NCI-H2196 (cell line): ENCODE measurements around the gene CEP85.
A peak's percentile ranks its signal among the peaks of the same experiment; 100 is the strongest.

ENCODE experiments used
- DNase-seq: peaks from one replicate; lab custom pipeline; 2025; ENCODE audit not compliant: unreplicated experiment; lab: John Stamatoyannopoulos, UW

The CEP85 gene

DNA sequence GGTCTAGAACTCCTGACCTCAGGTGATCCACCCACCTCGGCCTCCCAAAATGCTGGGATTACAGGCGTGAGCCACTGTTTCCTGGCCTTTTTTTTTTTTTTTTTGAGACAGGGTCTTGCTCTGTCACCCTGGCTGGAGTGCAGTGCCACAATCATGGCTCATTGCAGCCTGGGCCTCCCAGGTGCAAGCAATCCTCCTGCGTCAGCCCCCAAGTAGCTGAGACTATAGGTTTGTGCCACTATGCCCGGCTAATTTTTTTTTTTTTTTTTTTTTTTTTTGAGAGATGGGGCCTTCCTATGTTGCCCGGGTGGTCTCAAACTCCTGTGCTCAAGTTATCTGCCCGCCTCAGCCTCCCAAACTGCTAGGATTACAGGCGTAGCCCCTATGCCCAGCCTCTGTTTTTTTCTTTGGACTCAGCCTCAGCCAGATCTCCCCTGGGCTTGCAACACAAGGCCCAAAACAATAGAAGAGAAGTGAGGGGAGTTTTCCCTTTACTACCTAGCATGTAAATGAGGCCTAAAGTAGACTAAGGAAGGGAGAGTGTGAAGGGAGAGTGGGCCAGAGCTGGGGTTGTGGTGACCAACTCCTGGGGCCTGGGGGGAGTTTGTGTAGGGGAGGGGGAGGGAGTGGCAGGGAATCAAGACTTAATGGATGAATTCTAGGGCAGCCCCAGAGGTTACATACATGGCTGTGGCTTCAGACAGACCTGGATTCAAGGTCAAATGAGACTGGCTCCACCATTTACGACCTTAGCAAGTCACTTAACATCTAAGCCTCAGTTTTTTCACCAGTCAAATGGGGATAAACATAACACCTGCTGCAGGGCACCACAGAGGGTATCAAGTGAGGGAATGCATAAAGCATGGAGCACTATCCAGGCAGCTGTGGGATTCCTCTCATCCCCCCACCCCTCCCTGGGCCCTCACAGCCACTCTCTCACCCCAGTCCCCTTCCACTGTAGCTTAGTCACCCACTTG lies 82.2 kb downstream of the CEP85 start:
- no peak for DNase-seq

DNA sequence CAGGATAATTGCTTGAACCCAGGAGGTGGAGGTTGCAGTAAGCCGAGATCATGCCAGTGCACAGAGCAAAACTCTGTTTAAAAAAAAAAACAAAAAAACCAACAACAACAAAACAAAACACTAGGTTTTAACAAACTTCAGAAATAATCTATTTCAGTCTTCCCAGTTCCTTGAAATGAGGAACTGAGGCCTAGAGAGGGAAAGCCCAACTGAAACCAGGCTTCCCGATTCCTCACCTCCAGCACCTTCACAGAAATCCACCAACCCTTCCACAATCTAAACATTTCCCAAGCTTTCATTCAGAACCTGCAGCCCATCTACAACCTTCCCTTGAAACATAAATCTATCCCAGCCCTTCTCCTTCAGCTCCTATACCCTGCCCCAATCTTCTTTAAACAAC lies 83.1 kb downstream of the CEP85 start:
- no peak for DNase-seq

- no peak for DNase-seq
Observed at GRCh38 chr1:26317612-26318337, 83.8 kb downstream of the CEP85 start, which contains the start of gene CD52. CD52 (plus strand) TSS chr1:26317958; CDS start chr1:26318018, 60 bp downstream.

DNA sequence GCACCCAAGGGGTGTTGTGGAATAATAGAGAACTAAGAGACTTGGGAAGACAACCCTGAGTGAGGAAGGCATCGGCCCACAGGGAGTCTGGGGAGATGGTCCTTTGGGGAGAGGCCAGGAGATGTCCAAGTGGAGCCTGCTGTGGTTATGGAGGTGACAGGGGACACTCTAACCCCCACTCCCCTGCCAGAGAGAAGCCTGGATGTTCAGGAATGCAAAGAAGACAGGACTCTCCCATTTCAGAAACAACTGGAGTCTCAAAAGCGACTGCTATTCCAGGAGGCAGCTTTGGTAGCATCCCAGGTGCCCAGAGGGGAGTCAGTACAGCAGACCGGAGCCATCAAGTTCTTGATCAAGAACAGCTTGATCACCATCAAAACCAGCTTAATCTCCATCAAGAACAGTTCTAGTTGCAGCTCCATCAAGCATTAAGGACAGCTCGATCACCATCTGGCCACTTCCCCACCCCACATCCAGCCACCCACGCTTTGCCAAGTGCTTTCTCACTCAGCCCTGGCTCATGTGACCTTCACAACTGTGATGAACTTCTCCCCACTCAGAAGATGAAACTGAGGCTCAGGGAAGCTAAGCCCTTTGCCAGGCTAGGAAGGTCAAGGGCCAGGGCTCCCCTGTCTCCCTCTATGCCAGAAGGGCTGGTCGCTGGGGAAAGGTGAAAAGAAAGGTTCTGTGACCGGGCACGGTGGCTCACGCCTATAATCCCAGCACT lies 84.5 kb downstream of the CEP85 start:
- no peak for DNase-seq

- no peak for DNase-seq
Observed at GRCh38 chr1:26320896-26321295, 86.9 kb downstream of the CEP85 start.

GRCh38 chr1:26321315-26322041 lies 87.5 kb downstream of the CEP85 start:
- peak; percentile 90 for DNase-seq

GRCh38 chr1:26322042-26322331 lies 88.0 kb downstream of the CEP85 start:
- DNase-seq: no peak

- DNase-seq: no peak
Observed at GRCh38 chr1:26323382-26323781, 89.4 kb downstream of the CEP85 start.

- no peak for DNase-seq
Observed at GRCh38 chr1:26324550-26324949, 90.5 kb downstream of the CEP85 start.

- peak; percentile 16 for DNase-seq
Observed at GRCh38 chr1:26327956-26328362, 94.0 kb downstream of the CEP85 start.
